Colonic mucosa (tissue), 4 donors: ENCODE results near the gene ELMOD3. TPM values are rescaled to one million over a fixed set of nuclear protein-coding genes. Genes with fewer than 3 reads are reported as not detected.

Experiments used
- DNase-seq: peaks from one replicate; pipeline ENCODE4 v3.0.0-alpha.2; 2020
- H3K27ac ChIP-seq: fragments of 200-600 bp; one replicate; pipeline ENCODE4 v1.8.0; 2021
- H3K27me3 ChIP-seq: fragments of 200-600 bp; one replicate; pipeline ENCODE4 v1.8.0; 2021
- H3K36me3 ChIP-seq: fragments of 200-600 bp; one replicate; pipeline ENCODE4 v1.8.0; 2021
- H3K4me1 ChIP-seq: fragments of 200-600 bp; one replicate; pipeline ENCODE4 v1.8.0; 2021; ENCODE audit warnings: mild to moderate bottlenecking
- H3K4me3 ChIP-seq: fragments of 200-600 bp; one replicate; pipeline ENCODE4 v1.8.0; 2021
- H3K9ac ChIP-seq, 2 donors: one replicate each; pipeline ENCODE4 v1.7.0; 2013; ENCODE audit warnings: control low read depth in 2 of 2, low read depth in 2 of 2, low read length in 2 of 2
- H3K9me3 ChIP-seq: fragments of 200-600 bp; one replicate; pipeline ENCODE4 v1.8.0; 2021
- intact Hi-C: fragments of 100-400 bp; cut with DNase I; formaldehyde crosslinking; loops from one replicate; pipeline ENCODE4 v1.14.1; 2022
- total RNA-seq, 2 donors: library from RNA; stranded (reverse); fragmentation: NEBNext Ultra II Directional in 1 of 2; extraction: Animal tissue kit (Norgen Biotek cat#: 25700) in 1 of 2; gene quantifications; one replicate each; pipeline ENCODE4 v1.2.1, GENCODE V29; 2021
- TF ChIP-seq, protein P1 (sequence below): fragments of 200-600 bp; IDR thresholded peaks from one replicate; pipeline ENCODE4 v1.8.0; 2022; ENCODE audit warnings: antibody characterized with exemption, mild to moderate bottlenecking
- donor health status: healthy.
- donor health status: DM: no; HTN: no; CAD: no.
- donor health status: DM: no; HTN: no; CAD: no.

The ELMOD3 gene
- total RNA-seq, 2 donors from 2014 or later: 13.4 to 19.4 TPM

DNA sequence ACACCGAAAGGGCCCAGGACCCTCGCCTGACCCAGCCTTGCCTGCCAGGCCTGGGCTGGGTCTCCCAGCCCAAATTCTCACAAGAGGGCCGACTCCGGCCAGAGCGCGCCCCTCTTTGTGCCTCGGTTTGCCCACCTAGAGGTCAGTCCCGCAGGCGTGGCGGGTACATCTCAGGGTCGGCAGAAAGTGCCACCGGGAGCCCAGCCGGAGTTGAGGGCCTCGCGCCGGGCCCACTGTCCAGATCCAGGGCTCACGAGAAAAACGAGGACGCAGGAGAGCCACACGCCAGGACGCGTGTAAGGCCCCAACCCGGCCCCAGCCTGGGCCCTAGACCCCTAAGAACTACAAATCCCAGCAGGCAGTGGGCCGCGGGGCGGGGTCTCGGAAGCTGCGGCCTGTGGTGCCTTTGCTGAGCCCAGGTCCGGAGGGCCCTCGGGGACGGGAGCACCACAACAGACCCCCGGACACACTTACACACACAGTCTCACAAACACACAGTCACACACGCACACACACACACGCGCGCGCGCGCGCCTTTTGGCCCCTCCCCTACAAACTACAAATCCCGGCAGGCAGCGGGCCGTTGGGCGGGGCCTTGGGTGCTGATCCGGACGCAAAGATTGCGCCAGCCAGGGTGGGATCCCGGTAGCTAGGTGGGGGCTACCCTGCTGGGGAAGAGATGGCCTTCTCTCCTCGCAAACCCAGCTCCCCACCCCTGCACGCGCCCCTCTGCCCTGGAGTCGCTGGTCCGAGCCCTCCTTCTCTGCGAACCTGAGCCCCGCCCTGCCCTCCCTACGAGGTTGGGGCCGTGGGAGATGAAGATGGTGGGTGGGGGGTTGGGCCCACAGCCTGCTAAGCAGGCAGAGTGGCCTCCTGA, 63.8 kb downstream of the ELMOD3 start, which contains the start of gene SH2D6:
SH2D6 (plus strand) TSS at position 583 of the 877 bp plus-strand sequence. CDS start 10,752 bp downstream, outside the sequence.
- Histone ChIP-seq H3K27ac (peak within 1 kb of the TSS; percentile 90), H3K9ac (peak within 1 kb of the TSS; percentile 90 to 94), H3K4me3 (peak within 1 kb of the TSS; percentile 69), H3K9me3 (no peaks in the 10 kb centered on the region), H3K36me3 (no peaks in the 10 kb centered on the region), H3K4me1 (peaks cover 22% of the 10 kb centered on the region), H3K27me3 (no peaks in the 10 kb centered on the region)
- peak; percentile 88 for DNase-seq
- intact Hi-C loops: no loop called here
- TF ChIP-seq, protein P1, sequence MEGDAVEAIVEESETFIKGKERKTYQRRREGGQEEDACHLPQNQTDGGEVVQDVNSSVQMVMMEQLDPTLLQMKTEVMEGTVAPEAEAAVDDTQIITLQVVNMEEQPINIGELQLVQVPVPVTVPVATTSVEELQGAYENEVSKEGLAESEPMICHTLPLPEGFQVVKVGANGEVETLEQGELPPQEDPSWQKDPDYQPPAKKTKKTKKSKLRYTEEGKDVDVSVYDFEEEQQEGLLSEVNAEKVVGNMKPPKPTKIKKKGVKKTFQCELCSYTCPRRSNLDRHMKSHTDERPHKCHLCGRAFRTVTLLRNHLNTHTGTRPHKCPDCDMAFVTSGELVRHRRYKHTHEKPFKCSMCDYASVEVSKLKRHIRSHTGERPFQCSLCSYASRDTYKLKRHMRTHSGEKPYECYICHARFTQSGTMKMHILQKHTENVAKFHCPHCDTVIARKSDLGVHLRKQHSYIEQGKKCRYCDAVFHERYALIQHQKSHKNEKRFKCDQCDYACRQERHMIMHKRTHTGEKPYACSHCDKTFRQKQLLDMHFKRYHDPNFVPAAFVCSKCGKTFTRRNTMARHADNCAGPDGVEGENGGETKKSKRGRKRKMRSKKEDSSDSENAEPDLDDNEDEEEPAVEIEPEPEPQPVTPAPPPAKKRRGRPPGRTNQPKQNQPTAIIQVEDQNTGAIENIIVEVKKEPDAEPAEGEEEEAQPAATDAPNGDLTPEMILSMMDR: no peak

DNA sequence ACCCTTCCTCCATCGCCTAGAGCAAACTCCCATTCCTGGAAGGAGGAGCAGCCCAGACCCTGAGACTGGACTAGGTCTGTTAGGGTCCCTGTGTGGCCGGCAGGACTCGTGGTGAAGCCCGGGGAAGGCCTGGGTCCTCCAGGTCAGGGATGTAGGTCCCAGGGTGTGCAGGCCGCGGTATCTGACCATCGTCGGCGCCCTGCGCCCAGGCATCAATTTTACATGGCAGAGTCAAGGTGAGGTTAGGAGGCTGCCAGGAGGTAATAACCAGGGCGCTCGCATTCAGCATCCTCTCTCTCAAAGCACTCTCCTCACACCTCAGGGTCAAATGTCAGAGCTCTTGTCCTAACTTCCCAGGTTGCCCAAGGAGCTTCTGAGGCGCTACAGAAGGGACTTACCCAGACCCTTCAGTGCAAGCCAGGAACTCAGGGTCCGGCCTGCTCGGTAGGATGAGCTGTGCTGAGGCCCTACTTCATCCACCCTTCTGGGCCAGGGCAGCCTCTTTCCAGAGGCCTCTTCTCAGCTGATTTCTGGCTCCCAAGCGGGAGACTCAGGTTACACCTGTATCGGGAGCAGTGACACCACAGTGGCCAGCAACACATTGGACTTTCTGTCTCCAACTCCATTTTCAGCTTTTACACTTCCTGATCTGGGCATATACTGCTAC, 64.6 kb downstream of the ELMOD3 start:
- peak overlapping the region; percentile 90 for H3K27ac ChIP-seq
- no peak for DNase-seq
- intact Hi-C loops: no loop called here
- H3K9me3 ChIP-seq: no peaks in the 10 kb centered on the region
- peak overlapping the region; percentile 90 to 94 for H3K9ac ChIP-seq
- no peaks in the 10 kb centered on the region for H3K36me3 ChIP-seq
- peak overlapping the region; percentile 69 for H3K4me3 ChIP-seq
- peaks cover 22% of the 10 kb centered on the region for H3K4me1 ChIP-seq
- TF ChIP-seq, protein P1: no peak
- H3K27me3 ChIP-seq: no peaks in the 10 kb centered on the region

DNA sequence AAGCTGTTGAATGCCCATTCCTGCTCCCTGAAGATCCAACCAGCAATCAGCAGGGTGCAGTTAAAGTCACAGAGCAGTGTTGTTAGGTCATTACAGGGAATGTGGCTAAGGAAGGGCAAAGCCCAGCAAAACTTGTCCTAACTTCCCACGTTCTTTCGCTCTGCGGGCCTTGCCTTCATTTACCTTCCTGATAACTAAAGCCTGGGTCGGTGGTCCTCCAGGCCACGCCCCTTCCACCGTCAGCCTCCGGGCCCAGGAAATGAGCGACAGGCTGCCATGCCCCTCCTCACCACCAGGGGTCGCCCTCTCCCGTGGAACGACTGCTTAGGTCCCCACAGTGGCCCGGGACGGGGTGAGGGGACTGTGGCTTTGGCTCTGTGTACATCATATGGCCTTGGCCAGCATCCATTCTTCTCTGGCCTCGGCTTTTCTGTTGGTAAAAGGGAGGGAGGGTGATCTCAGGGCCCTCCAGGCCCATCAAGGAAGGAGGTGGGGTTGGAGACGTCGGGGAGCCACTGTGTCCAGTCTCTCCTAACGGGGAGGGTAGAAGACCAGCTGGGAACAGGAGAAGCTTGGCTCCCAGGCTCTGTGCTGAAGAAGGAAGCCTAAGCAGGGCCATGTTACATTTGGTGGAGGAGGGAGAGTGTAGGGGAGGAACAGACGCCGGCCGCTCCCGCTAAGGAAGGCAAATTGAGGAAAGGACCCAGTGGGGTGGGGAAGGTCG, 66.1 kb downstream of the ELMOD3 start:
- DNase-seq: peak; percentile 94
- no peaks in the 10 kb centered on the region for H3K27me3 ChIP-seq
- no peaks in the 10 kb centered on the region for H3K36me3 ChIP-seq
- TF ChIP-seq, protein P1: peak; percentile 100
- H3K4me1 ChIP-seq: peaks cover 22% of the 10 kb centered on the region
- H3K4me3 ChIP-seq: peak overlapping the region; percentile 10
- intact Hi-C loops: loop anchor here (2.0 kb wide), 1 partner anchor 132 kb away; no protein-coding TSS in a partner anchor
- peak overlapping the region; percentile 82 for H3K27ac ChIP-seq
- peak overlapping the region; percentile 31 to 77 for H3K9ac ChIP-seq
- no peaks in the 10 kb centered on the region for H3K9me3 ChIP-seq

DNA sequence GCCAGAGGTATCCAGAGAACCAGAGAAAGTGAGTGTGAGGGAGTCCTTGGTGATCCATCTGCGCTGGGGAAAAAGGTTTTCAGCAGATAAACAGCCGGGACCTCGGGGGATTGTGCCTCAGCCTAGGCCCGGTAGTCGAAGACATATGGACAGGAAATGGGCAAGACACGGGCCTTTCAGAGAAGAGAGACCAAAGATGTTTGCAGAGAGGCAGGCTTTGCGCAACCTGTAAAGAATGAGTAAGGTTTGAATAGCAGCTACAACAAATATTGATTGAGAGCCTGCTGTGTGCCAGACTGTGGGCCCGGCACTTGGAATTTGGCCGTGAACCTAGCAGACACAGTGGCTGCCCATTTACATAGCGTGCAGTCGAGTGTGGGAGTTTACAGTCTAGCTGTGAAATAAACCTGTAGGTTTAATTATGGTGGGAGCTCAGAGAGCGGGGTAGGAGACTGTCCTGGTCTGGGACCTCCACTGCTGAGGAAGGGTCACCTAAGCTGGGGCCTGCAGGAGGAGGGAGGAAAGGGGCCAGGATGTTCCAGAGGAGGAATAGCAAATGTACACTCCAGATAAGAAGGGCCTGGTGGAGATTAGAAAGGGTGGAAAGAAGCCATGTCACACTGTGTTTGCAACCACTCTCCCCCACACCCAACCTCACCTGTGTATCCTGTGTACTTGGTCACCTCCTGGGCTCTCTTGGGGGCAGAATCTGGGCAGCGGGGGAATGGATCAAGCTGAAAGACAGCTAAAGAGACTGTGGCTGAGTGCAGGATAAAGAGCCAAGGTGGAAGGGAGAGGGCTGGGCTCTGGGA, 66.9 kb downstream of the ELMOD3 start:
- intact Hi-C loops: loop anchor here (2.0 kb wide), 1 partner anchor 131 kb away; no protein-coding TSS in a partner anchor
- Histone ChIP-seq H3K4me1 (peaks cover 22% of the 10 kb centered on the region), H3K27ac (peak overlapping the region; percentile 82), H3K36me3 (no peaks in the 10 kb centered on the region), H3K4me3 (no peak overlapping the region), H3K9me3 (no peaks in the 10 kb centered on the region), H3K9ac (peak overlapping the region; percentile 52 to 77), H3K27me3 (no peaks in the 10 kb centered on the region)
- DNase-seq: peak; percentile 82
- TF ChIP-seq, protein P1: no peak
